ENCODE data around the gene NCOA1. TPM values are rescaled to one million over a fixed set of nuclear protein-coding genes. Genes with fewer than 3 reads are reported as not detected.

Gene NCOA1
- total and polyA plus RNA-seq, 2 of the 4 experiments (the other 2 are of a cell fraction) = 6.7 to 11.3 TPM

- CTCF ChIA-PET = no interaction called here
- Histone ChIP-seq H3K14ac (replicated peaks; ENCODE audit: low read depth, low read length) (no peak overlapping the region), H2BK5ac (ENCODE audit: low read depth, low read length, poor library complexity, severe bottlenecking) (no peak overlapping the region), H3K36me3 (ENCODE audit: control insufficient read depth, insufficient read depth, low read length) (no peaks in the 10 kb centered on the region), H3K79me1 (ENCODE audit: low read depth in 1 of 2, low read length in 2 of 2) (no peaks in the 10 kb centered on the region; a peak in 1 of 4 replicates), H3K9me3 (ENCODE audit: control insufficient read depth, insufficient read depth, low read length) (no peaks in the 10 kb centered on the region), H3K56ac (ENCODE audit: extremely low read depth, insufficient read depth, low read length) (no peak overlapping the region), H2AFZ (replicated peaks; ENCODE audit: low read length, poor library complexity) (no peak overlapping the region), H3K4me1 (ENCODE audit: control insufficient read depth, insufficient read depth, low read length) (no peaks in the 10 kb centered on the region), H2BK120ac (ENCODE audit: low read depth, low read length) (no peak overlapping the region), H4K5ac (ENCODE audit: low read depth, low read length) (no peak overlapping the region), H2AK5ac (ENCODE audit: low read depth, low read length) (no peak overlapping the region), H4K91ac (ENCODE audit: insufficient read depth, low read depth, low read length) (no peak overlapping the region), H3K4ac (ENCODE audit: low read depth, low read length) (no peak overlapping the region), H3K27me3 (ENCODE audit: control insufficient read depth, insufficient read depth, low read length) (no peaks in the 10 kb centered on the region), H2BK20ac (ENCODE audit: low read depth, low read length) (no peak overlapping the region), H2BK15ac (ENCODE audit: low read depth, low read length) (no peak overlapping the region), H3K9me1 (ENCODE audit: insufficient read depth, low read length) (no peaks in the 10 kb centered on the region), H2AK9ac (replicated peaks; ENCODE audit: low read depth, low read length, poor library complexity) (no peak overlapping the region), H3K23ac (ENCODE audit: low read depth, low read length) (no peak overlapping the region), H3K18ac (ENCODE audit: low read depth, low read length) (no peak overlapping the region), H4K20me1 (ENCODE audit: insufficient read depth, low read length) (no peaks in the 10 kb centered on the region), H3K27ac (ENCODE audit: insufficient read depth, low read length) (no peak overlapping the region), H3K4me2 (ENCODE audit: low read depth, low read length) (no peak overlapping the region), H4K8ac (ENCODE audit: low read depth in 2 of 2, low read length in 2 of 2) (no peak overlapping the region), H3K4me3 (ENCODE audit: insufficient read depth, low read depth, low read length) (no peak overlapping the region), H3K9ac (ENCODE audit: low read depth, low read length) (no peak overlapping the region)
- no TSS peak for BruUV-seq (replicated peaks)
- 0 out of 2 replicates have a peak, but pooled peaks have one; percentile 14 for TF ChIP-seq CEBPB (IDR thresholded peaks at IDR 0.05; ENCODE audit: low read depth, low read length)
- no peak for TF ChIP-seq RAD21 (IDR thresholded peaks at IDR 0.05; ENCODE audit: low read length)
- TF ChIP-seq NFE2L2 (IDR thresholded peaks at IDR 0.05; ENCODE audit: low read depth, low read length) = no peak
- no peak for TF ChIP-seq MAZ (IDR thresholded peaks at IDR 0.05; ENCODE audit: borderline replicate concordance, low read depth, low read length)
- TF ChIP-seq, protein P1, sequence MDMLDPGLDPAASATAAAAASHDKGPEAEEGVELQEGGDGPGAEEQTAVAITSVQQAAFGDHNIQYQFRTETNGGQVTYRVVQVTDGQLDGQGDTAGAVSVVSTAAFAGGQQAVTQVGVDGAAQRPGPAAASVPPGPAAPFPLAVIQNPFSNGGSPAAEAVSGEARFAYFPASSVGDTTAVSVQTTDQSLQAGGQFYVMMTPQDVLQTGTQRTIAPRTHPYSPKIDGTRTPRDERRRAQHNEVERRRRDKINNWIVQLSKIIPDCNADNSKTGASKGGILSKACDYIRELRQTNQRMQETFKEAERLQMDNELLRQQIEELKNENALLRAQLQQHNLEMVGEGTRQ (IDR thresholded peaks at IDR 0.05; ENCODE audit: low read depth, low read length) = no peak
- ATAC-seq (ENCODE audit: low read depth) = peak; percentile 29
- WGBS, 2 experiments (ENCODE audit: extremely low coverage in 2 of 2, insufficient read length in 1 of 2) = no CpG with 5 or more reads among the region's 3 CpGs
- peak; percentile 2 for DNase-seq
- dilution Hi-C loops (cut with HindIII; ENCODE audit: low sequenced_read_pairs, unreplicated experiment) (no loop called here), in situ Hi-C loops (cut with MboI; ENCODE audit: low sequenced_read_pairs) (no loop called here), intact Hi-C loops (cut with micrococcal nuclease) (loop anchor here (5.0 kb wide), 1 partner anchor 60 kb away; no protein-coding TSS in a partner anchor)
- POLR2A ChIA-PET (ENCODE audit: unreplicated experiment) = interaction anchor here (0.5 kb wide), 1 partner anchor 238 kb away, joined by 4 read pairs; no protein-coding TSS in a partner anchor
These were observed 161.5 kb downstream of the NCOA1 start for GRCh38 chr2:24652265-24653182.

Data from IMR-90 (cell line).